Measurements from ENCODE around the gene RCVRN.

The RCVRN gene

GRCh38 chr17:9905078-9905415 lies at the start of gene RCVRN:
Gene RCVRN, minus strand, starts transcription at chr17:9905271. Its CDS starts 91 bp downstream, at chr17:9905180.
- no peak for TF ChIP-seq EZH2phosphoT487 (IDR thresholded peaks at IDR 0.05; ENCODE audit: borderline replicate concordance)
- TF ChIP-seq CTCF (conservative IDR thresholded peaks at IDR 0.05; ENCODE audit: low read length) = no peak
- H3K9me3 ChIP-seq (ENCODE audit: insufficient read depth, low read depth, low read length) = no peaks in the 10 kb centered on the region
- no peaks in the 10 kb centered on the region for H3K27me3 ChIP-seq (ENCODE audit: insufficient read depth, low read length, poor library complexity, severe bottlenecking)
- no peak within 1 kb of the TSS for H3K4me3 ChIP-seq (ENCODE audit: low read length, poor library complexity, severe bottlenecking)
- no peak within 1 kb of the TSS for H2AFZ ChIP-seq (ENCODE audit: low read length)
- H4K20me1 ChIP-seq (ENCODE audit: insufficient read depth, low read length, poor library complexity, severe bottlenecking) = no peaks in the 10 kb centered on the region
- no peak within 1 kb of the TSS for H3K4me2 ChIP-seq (ENCODE audit: low read depth, low read length, poor library complexity, severe bottlenecking)
- no peaks in the 10 kb centered on the region for H3K4me1 ChIP-seq (ENCODE audit: insufficient read depth, low read length, poor library complexity, severe bottlenecking)
- H3K9ac ChIP-seq (ENCODE audit: low read depth, low read length, poor library complexity, severe bottlenecking) = no peak within 1 kb of the TSS
- no peaks in the 10 kb centered on the region for H3K79me2 ChIP-seq (ENCODE audit: insufficient read depth, low read length)
- H3F3A ChIP-seq (ENCODE audit: low read depth) = no peaks in the 10 kb centered on the region
- H3K36me3 ChIP-seq (ENCODE audit: insufficient read depth, low read length) = no peaks in the 10 kb centered on the region
- no peaks in the 10 kb centered on the region for H3K9me2 ChIP-seq (replicated peaks; ENCODE audit: low read depth, low read length)

GRCh38 chr17:9953492-9953891 lies 48.4 kb upstream of the RCVRN start:
- TF ChIP-seq EZH2phosphoT487 (IDR thresholded peaks at IDR 0.05; ENCODE audit: borderline replicate concordance) = no peak
- no peak for TF ChIP-seq CTCF (conservative IDR thresholded peaks at IDR 0.05; ENCODE audit: low read length)

GRCh38 chr17:9951803-9952202 lies 46.7 kb upstream of the RCVRN start:
- Histone ChIP-seq H3K36me3 (ENCODE audit: insufficient read depth, low read length) (peaks cover 4% of the 10 kb centered on the region; the same call in 1 of the 2 replicates), H3K9ac (ENCODE audit: low read depth, low read length, poor library complexity, severe bottlenecking) (no peak overlapping the region), H3K4me1 (ENCODE audit: insufficient read depth, low read length, poor library complexity, severe bottlenecking) (no peaks in the 10 kb centered on the region), H3K79me2 (ENCODE audit: insufficient read depth, low read length) (no peaks in the 10 kb centered on the region), H3K4me2 (ENCODE audit: low read depth, low read length, poor library complexity, severe bottlenecking) (no peak overlapping the region), H3F3A (ENCODE audit: low read depth) (no peaks in the 10 kb centered on the region), H4K20me1 (ENCODE audit: insufficient read depth, low read length, poor library complexity, severe bottlenecking) (peaks cover 4% of the 10 kb centered on the region), H3K27me3 (ENCODE audit: insufficient read depth, low read length, poor library complexity, severe bottlenecking) (no peaks in the 10 kb centered on the region), H3K9me3 (ENCODE audit: insufficient read depth, low read depth, low read length) (no peaks in the 10 kb centered on the region), H3K4me3 (ENCODE audit: low read length, poor library complexity, severe bottlenecking) (no peak overlapping the region), H2AFZ (ENCODE audit: low read length) (no peak overlapping the region), H3K9me2 (replicated peaks; ENCODE audit: low read depth, low read length) (no peaks in the 10 kb centered on the region)
- TF ChIP-seq EZH2phosphoT487 (IDR thresholded peaks at IDR 0.05; ENCODE audit: borderline replicate concordance) (no peak), CTCF (conservative IDR thresholded peaks at IDR 0.05; ENCODE audit: low read length) (no peak)

More at GRCh38 chr17:9953492-9953891, 48.4 kb upstream of the RCVRN start:
- no peaks in the 10 kb centered on the region for H3K9me3 ChIP-seq (ENCODE audit: insufficient read depth, low read depth, low read length)
- no peak overlapping the region for H3K4me3 ChIP-seq (ENCODE audit: low read length, poor library complexity, severe bottlenecking)
- no peaks in the 10 kb centered on the region for H3K79me2 ChIP-seq (ENCODE audit: insufficient read depth, low read length)
- peaks cover 12% of the 10 kb centered on the region; the same call in 1 of the 2 replicates for H3K36me3 ChIP-seq (ENCODE audit: insufficient read depth, low read length)
- H3K4me1 ChIP-seq (ENCODE audit: insufficient read depth, low read length, poor library complexity, severe bottlenecking) = no peaks in the 10 kb centered on the region
- no peak overlapping the region for H2AFZ ChIP-seq (ENCODE audit: low read length)
- H3K9ac ChIP-seq (ENCODE audit: low read depth, low read length, poor library complexity, severe bottlenecking) = no peak overlapping the region
- peaks cover 4% of the 10 kb centered on the region for H4K20me1 ChIP-seq (ENCODE audit: insufficient read depth, low read length, poor library complexity, severe bottlenecking)
- H3K9me2 ChIP-seq (replicated peaks; ENCODE audit: low read depth, low read length) = no peaks in the 10 kb centered on the region
- H3K4me2 ChIP-seq (ENCODE audit: low read depth, low read length, poor library complexity, severe bottlenecking) = no peak overlapping the region
- H3K27me3 ChIP-seq (ENCODE audit: insufficient read depth, low read length, poor library complexity, severe bottlenecking) = no peaks in the 10 kb centered on the region
- H3F3A ChIP-seq (ENCODE audit: low read depth) = no peaks in the 10 kb centered on the region

All from Loucy (cell line).